ENCODE measurements around the gene EYS. TPM values are rescaled to one million over a fixed set of nuclear protein-coding genes. Genes with fewer than 3 reads are reported as not detected.

Gene EYS
- total RNA-seq, 6 experiments from 2014 or later = 0.54 to 2.3 (median 0.74) TPM; not detected in 1

- H3K27me3 ChIP-seq = no peaks in the 10 kb centered on the region
- no peaks in the 10 kb centered on the region for H3K36me3 ChIP-seq
- H3K4me3 ChIP-seq = no peak overlapping the region
- intact Hi-C loops (cut with DNase I) = no loop called here
- no peak for TF ChIP-seq CTCF (IDR thresholded peaks at IDR 0.05)
- H3K9me3 ChIP-seq = no peaks in the 10 kb centered on the region
- ATAC-seq (no peak), DNase-seq (no peak)
- H3K4me1 ChIP-seq = no peaks in the 10 kb centered on the region
- H3K27ac ChIP-seq = no peak overlapping the region
- WGBS (ENCODE audit: insufficient coverage, low coverage, low lambda C conversion rate, missing lambda C conversion rate) = 80% methylated on average over 6 of the region's 7 CpGs
These were observed 1407.8 kb downstream of the EYS start for GRCh38 chr6:64299176-64299575.

- intact Hi-C loops (cut with DNase I) = no loop called here
These were observed 1413.0 kb downstream of the EYS start for GRCh38 chr6:64294034-64294433.

GRCh38 chr6:64293298-64293697 is 1413.7 kb downstream of the EYS start:
- Histone ChIP-seq H3K9me3 (no peaks in the 10 kb centered on the region), H3K36me3 (no peaks in the 10 kb centered on the region), H3K4me3 (no peak overlapping the region), H3K27ac (no peak overlapping the region), H3K27me3 (no peaks in the 10 kb centered on the region), H3K4me1 (no peaks in the 10 kb centered on the region)
- TF ChIP-seq CTCF (IDR thresholded peaks at IDR 0.05) (no peak), POLR2A (IDR thresholded peaks at IDR 0.05) (no peak)
- no peak for DNase-seq
- intact Hi-C loops (cut with DNase I) = no loop called here
- ATAC-seq = no peak

More at GRCh38 chr6:64294034-64294433, 1413.0 kb downstream of the EYS start:
- ATAC-seq (no peak), DNase-seq (no peak)
- Histone ChIP-seq H3K4me1 (no peaks in the 10 kb centered on the region), H3K4me3 (no peak overlapping the region), H3K9me3 (no peaks in the 10 kb centered on the region), H3K27ac (no peak overlapping the region), H3K36me3 (no peaks in the 10 kb centered on the region), H3K27me3 (no peaks in the 10 kb centered on the region)
- no peak for TF ChIP-seq POLR2A (IDR thresholded peaks at IDR 0.05)

GRCh38 chr6:64290867-64291266 is 1416.2 kb downstream of the EYS start:
- no peaks in the 10 kb centered on the region for H3K36me3 ChIP-seq
- H3K4me3 ChIP-seq = no peak overlapping the region
- ATAC-seq (no peak), DNase-seq (no peak)
- 43% methylated on average over 3 of the region's 3 CpGs for WGBS (ENCODE audit: insufficient coverage, low coverage, low lambda C conversion rate, missing lambda C conversion rate)
- TF ChIP-seq POLR2A (IDR thresholded peaks at IDR 0.05) (no peak), CTCF (IDR thresholded peaks at IDR 0.05) (no peak)
- intact Hi-C loops (cut with DNase I) = no loop called here
- no peak overlapping the region for H3K27ac ChIP-seq
- no peaks in the 10 kb centered on the region for H3K9me3 ChIP-seq
- H3K27me3 ChIP-seq = no peaks in the 10 kb centered on the region
- H3K4me1 ChIP-seq = no peaks in the 10 kb centered on the region

- TF ChIP-seq CTCF (IDR thresholded peaks at IDR 0.05) (no peak), POLR2A (IDR thresholded peaks at IDR 0.05) (no peak)
- ATAC-seq (no peak), DNase-seq (no peak)
- WGBS (ENCODE audit: insufficient coverage, low coverage, low lambda C conversion rate, missing lambda C conversion rate) = 100% methylated on average over 1 of the region's 1 CpG
- Histone ChIP-seq H3K27ac (no peak overlapping the region), H3K9me3 (no peaks in the 10 kb centered on the region), H3K4me3 (no peak overlapping the region), H3K36me3 (no peaks in the 10 kb centered on the region), H3K27me3 (no peaks in the 10 kb centered on the region), H3K4me1 (no peaks in the 10 kb centered on the region)
- intact Hi-C loops (cut with DNase I) = no loop called here
These were observed 1417.1 kb downstream of the EYS start for GRCh38 chr6:64289931-64290330.
